IMR-90 (cell line): Measurements from ENCODE around the gene CYBRD1. TPM values are rescaled to one million over a fixed set of nuclear protein-coding genes. Genes with fewer than 3 reads are reported as not detected.

Source experiments
- ATAC-seq: fragments of 200-7000 bp; cut with Tn5 transposase; 2 replicates; pipeline ENCODE4 v1.9.1; 2020; ENCODE audit warnings: low read depth, mild to moderate bottlenecking, moderate library complexity
- BruUV-seq: library from RNA; stranded (reverse); fragments of 400-500 nt; replicated peaks from 2 replicates; lab custom pipeline; 2021; lab: Mats Ljungman, UMichigan
- CTCF ChIA-PET: fragments of 300-600 bp; formaldehyde crosslinking; extraction: SDS; loops from one replicate; lab custom pipeline; 2021; ENCODE audit warnings: antibody characterized with exemption; lab: Yijun Ruan, JAX
- POLR2A ChIA-PET: fragments of 300-600 bp; sonication (Branson Sonifier 250); formaldehyde crosslinking; loops from one replicate; lab custom pipeline; 2022; ENCODE audit warnings: antibody characterized with exemption; ENCODE audit not compliant: unreplicated experiment; lab: Charles Lee
- DNase-seq: peaks from one replicate; pipeline ENCODE4 v3.0.0; 2013
- H2AFZ ChIP-seq: replicated peaks from 2 replicates; pipeline ENCODE3; 2013; ENCODE audit warnings: low read length, mild to moderate bottlenecking; ENCODE audit not compliant: poor library complexity
- H2AK5ac ChIP-seq: 2 replicates; pipeline ENCODE4 v1.6.1; 2013; ENCODE audit warnings: low read depth, low read length, inconsistent platforms
- H2AK9ac ChIP-seq: replicated peaks from 2 replicates; pipeline ENCODE3; 2013; ENCODE audit warnings: mild to moderate bottlenecking, low read depth, low read length, moderate library complexity; ENCODE audit not compliant: poor library complexity
- H2BK120ac ChIP-seq: 2 replicates; pipeline ENCODE4 v1.6.1; 2013; ENCODE audit warnings: low read depth, low read length, inconsistent platforms
- H2BK15ac ChIP-seq: 3 replicates; pipeline ENCODE4 v1.6.1; 2013; ENCODE audit warnings: low read depth, low read length, inconsistent platforms
- H2BK20ac ChIP-seq: 2 replicates; pipeline ENCODE4 v1.6.1; 2013; ENCODE audit warnings: low read depth, mild to moderate bottlenecking, inconsistent platforms, low read length, moderate library complexity
- H2BK5ac ChIP-seq: 2 replicates; pipeline ENCODE4 v1.6.1; 2013; ENCODE audit warnings: mild to moderate bottlenecking, low read depth, low read length, inconsistent platforms; ENCODE audit not compliant: poor library complexity, severe bottlenecking
- H3K14ac ChIP-seq: replicated peaks from 2 replicates; pipeline ENCODE4 v1.6.1; 2013; ENCODE audit warnings: low read depth, low read length, inconsistent platforms
- H3K18ac ChIP-seq: 2 replicates; pipeline ENCODE4 v1.6.1; 2013; ENCODE audit warnings: low read depth, low read length, control low read depth
- H3K23ac ChIP-seq: 2 replicates; pipeline ENCODE4 v1.6.1; 2013; ENCODE audit warnings: low read depth, low read length, inconsistent platforms
- H3K27ac ChIP-seq: 2 replicates; pipeline ENCODE4 v1.5.1; 2013; ENCODE audit warnings: mild to moderate bottlenecking, control low read depth, low read length; ENCODE audit not compliant: insufficient read depth
- H3K27me3 ChIP-seq: 2 replicates; pipeline ENCODE4 v1.6.1; 2013; ENCODE audit warnings: low read length; ENCODE audit not compliant: control insufficient read depth, insufficient read depth
- H3K36me3 ChIP-seq: 2 replicates; pipeline ENCODE4 v1.6.1; 2013; ENCODE audit warnings: low read length, mixed read lengths; ENCODE audit not compliant: control insufficient read depth, insufficient read depth
- H3K4ac ChIP-seq: 2 replicates; pipeline ENCODE4 v1.6.1; 2013; ENCODE audit warnings: low read depth, low read length, inconsistent platforms
- H3K4me1 ChIP-seq: 2 replicates; pipeline ENCODE4 v1.6.1; 2013; ENCODE audit warnings: low read length, mixed read lengths; ENCODE audit not compliant: control insufficient read depth, insufficient read depth
- H3K4me2 ChIP-seq: 2 replicates; pipeline ENCODE4 v1.6.1; 2013; ENCODE audit warnings: low read depth, mild to moderate bottlenecking, control low read depth, low read length, moderate library complexity
- H3K4me3 ChIP-seq: 2 replicates; pipeline ENCODE4 v1.5.1; 2013; ENCODE audit warnings: low read depth, mild to moderate bottlenecking, control low read depth, low read length, moderate library complexity; ENCODE audit not compliant: insufficient read depth
- H3K56ac ChIP-seq: 2 replicates; pipeline ENCODE4 v1.6.1; 2013; ENCODE audit warnings: low read length, inconsistent platforms; ENCODE audit not compliant: insufficient read depth; ENCODE audit errors: extremely low read depth
- H3K79me1 ChIP-seq, 2 experiments: 2 replicates each; pipeline ENCODE4 v1.6.1; 2013; ENCODE audit warnings: low read length in 2 of 2, inconsistent platforms in 1 of 2, low read depth in 1 of 2
- H3K9ac ChIP-seq: 2 replicates; pipeline ENCODE4 v1.6.1; 2013; ENCODE audit warnings: low read depth, low read length, control low read depth
- H3K9me1 ChIP-seq: 2 replicates; pipeline ENCODE4 v1.6.1; 2013; ENCODE audit warnings: low read length, inconsistent platforms; ENCODE audit not compliant: insufficient read depth
- H3K9me3 ChIP-seq: 2 replicates; pipeline ENCODE4 v1.6.1; 2013; ENCODE audit warnings: low read length; ENCODE audit not compliant: control insufficient read depth, insufficient read depth
- H4K20me1 ChIP-seq: 2 replicates; pipeline ENCODE4 v1.6.1; 2013; ENCODE audit warnings: low read length, inconsistent platforms; ENCODE audit not compliant: insufficient read depth
- H4K5ac ChIP-seq: 2 replicates; pipeline ENCODE4 v1.6.1; 2013; ENCODE audit warnings: mild to moderate bottlenecking, low read depth, low read length, control low read depth
- H4K8ac ChIP-seq, 2 experiments: 2 replicates each; pipeline ENCODE4 v1.6.1; 2013; ENCODE audit warnings: low read depth in 2 of 2, low read length in 2 of 2, control low read depth in 1 of 2, inconsistent platforms in 1 of 2
- H4K91ac ChIP-seq: 2 replicates; pipeline ENCODE4 v1.6.1; 2013; ENCODE audit warnings: low read depth, low read length, inconsistent platforms; ENCODE audit not compliant: insufficient read depth
- BHLHE40 ChIP-seq: fragments of 150-350 bp; IDR thresholded peaks from 2 replicates; pipeline ENCODE4 v1.6.1; 2016; ENCODE audit warnings: mild to moderate bottlenecking, low read depth, low read length
- CEBPB ChIP-seq: IDR thresholded peaks from 2 replicates; pipeline ENCODE4 v1.6.1; 2012; ENCODE audit warnings: low read depth, low read length, improper control_type of control experiment
- CHD1 ChIP-seq: IDR thresholded peaks from 2 replicates; pipeline ENCODE4 v1.6.1; 2012; ENCODE audit warnings: low read depth, low read length, improper control_type of control experiment
- FOS ChIP-seq: fragments of 150-350 bp; IDR thresholded peaks from 2 replicates; pipeline ENCODE4 v1.6.1; 2016; ENCODE audit warnings: low read depth, low read length
- MAFK ChIP-seq: IDR thresholded peaks from 2 replicates; pipeline ENCODE4 v1.6.1; 2012; ENCODE audit warnings: low read depth, low read length, improper control_type of control experiment
- MAZ ChIP-seq: IDR thresholded peaks from 2 replicates; pipeline ENCODE4 v1.6.1; 2012; ENCODE audit warnings: low read depth, mild to moderate bottlenecking, low read length, improper control_type of control experiment, moderate library complexity, borderline replicate concordance
- MXI1 ChIP-seq: IDR thresholded peaks from 2 replicates; pipeline ENCODE4 v1.6.1; 2012; ENCODE audit warnings: low read depth, mild to moderate bottlenecking, low read length, moderate library complexity, borderline replicate concordance
- NFE2L2 ChIP-seq: fragments of 150-350 bp; IDR thresholded peaks from 2 replicates; pipeline ENCODE4 v1.6.1; 2016; ENCODE audit warnings: low read depth, mild to moderate bottlenecking, low read length
- POLR2A ChIP-seq: IDR thresholded peaks from 2 replicates; pipeline ENCODE4 v1.6.1; 2012; ENCODE audit warnings: mild to moderate bottlenecking, low read depth, low read length
- RAD21 ChIP-seq: IDR thresholded peaks from 2 replicates; pipeline ENCODE4 v1.6.1; 2012; ENCODE audit warnings: low read length, improper control_type of control experiment
- RCOR1 ChIP-seq: IDR thresholded peaks from 2 replicates; pipeline ENCODE4 v1.6.1; 2012; ENCODE audit warnings: mild to moderate bottlenecking, low read length, improper control_type of control experiment; ENCODE audit not compliant: insufficient replicate concordance
- RFX5 ChIP-seq: IDR thresholded peaks from 2 replicates; pipeline ENCODE4 v1.8.0; 2012; ENCODE audit warnings: low read depth, mild to moderate bottlenecking, low read length, moderate library complexity
- SMC3 ChIP-seq: fragments of 150-350 bp; IDR thresholded peaks from 2 replicates; pipeline ENCODE4 v1.6.1; 2016; ENCODE audit warnings: low read depth, mild to moderate bottlenecking, antibody characterized with exemption, low read length, moderate library complexity
- WGBS, 2 experiments: methylation state at CpG; one replicate each; pipeline versions ENCODE4 v1.1.5 to v1.1.7; 2013; ENCODE audit warnings: missing lambda C conversion rate in 2 of 2; ENCODE audit not compliant: insufficient read length in 1 of 2; ENCODE audit errors: extremely low coverage in 2 of 2; 5-methylcytosine and 5-hydroxymethylcytosine counted together
- dilution Hi-C: fragments of 300-500 bp; cut with HindIII; formaldehyde crosslinking; loops from one replicate; pipeline ENCODE4 v1.14.3; 2018; ENCODE audit warnings: low sequenced_read_pairs; ENCODE audit not compliant: unreplicated experiment
- in situ Hi-C: fragments of 300-500 bp; cut with MboI; formaldehyde crosslinking; loops from 3 replicates; pipeline ENCODE4 v1.14.3; 2019; ENCODE audit warnings: low sequenced_read_pairs, inconsistent platforms, mixed read lengths
- intact Hi-C: fragments of 100-400 bp; cut with micrococcal nuclease; formaldehyde crosslinking; loops from 2 replicates; pipeline ENCODE4 v1.10.0; 2022
- polyA plus RNA-seq, 3 experiments: library from polyadenylated mRNA; depleted of rRNA; stranded (reverse); fragments of >200 nt; gene quantifications; 2 replicates each; pipeline ENCODE4 v1.2.3, GENCODE V29; 2012; ENCODE audit warnings: low replicate concordance in 1 of 3
- total RNA-seq: library from RNA; depleted of rRNA; stranded (reverse); fragments of >200 nt; gene quantifications from 2 replicates; pipeline ENCODE4 v1.2.3, GENCODE V29; 2012
- TF ChIP-seq, protein P1 (sequence below): fragments of 150-350 bp; IDR thresholded peaks from 2 replicates; pipeline ENCODE4 v1.6.1; 2017; ENCODE audit warnings: mild to moderate bottlenecking, antibody characterized with exemption, low read length, low read depth
- TF ChIP-seq, protein P2 (sequence below): conservative IDR thresholded peaks from 2 replicates; pipeline ENCODE4 v1.5.1; 2012; ENCODE audit warnings: mild to moderate bottlenecking, low read depth, low read length, improper control_type of control experiment
- TF ChIP-seq, protein P3 (sequence below): fragments of 150-350 bp; IDR thresholded peaks from 2 replicates; pipeline ENCODE4 v1.6.1; 2016; ENCODE audit warnings: low read depth, mild to moderate bottlenecking, low read length, moderate library complexity, borderline replicate concordance

CYBRD1 gene
- total and polyA plus RNA-seq, 2 of the 4 experiments (the other 2 are of a cell fraction), result 53.2 to 103 TPM

DNA sequence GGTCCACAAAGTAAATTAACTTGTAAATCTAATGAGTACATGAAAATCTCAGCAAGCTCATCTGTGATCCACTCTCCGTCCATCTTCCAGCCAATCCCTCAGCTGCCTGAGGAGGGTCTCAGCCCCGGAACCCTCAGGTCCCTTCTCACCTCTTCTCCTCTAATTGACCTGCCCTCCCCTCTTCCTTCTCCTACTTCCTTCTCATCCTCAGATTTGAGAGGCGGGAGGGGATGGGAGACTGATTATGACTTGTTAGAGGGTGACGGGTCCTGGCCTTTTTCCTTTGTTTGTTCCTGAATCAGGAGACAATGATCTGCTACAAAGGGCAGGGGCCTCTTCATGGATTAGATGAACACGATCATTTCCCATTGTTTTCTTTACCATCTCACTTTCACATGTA is 80.1 kb downstream of the CYBRD1 start:
- Histone ChIP-seq H3K36me3 (no peaks in the 10 kb centered on the region), H4K5ac (no peak overlapping the region), H3K18ac (no peak overlapping the region), H2BK120ac (no peak overlapping the region), H2AK5ac (no peak overlapping the region), H3K9me1 (no peaks in the 10 kb centered on the region), H4K8ac (no peak overlapping the region), H2BK20ac (no peak overlapping the region), H3K4ac (no peak overlapping the region), H4K20me1 (no peaks in the 10 kb centered on the region), H2AK9ac (no peak overlapping the region), H4K91ac (no peak overlapping the region), H3K4me2 (no peak overlapping the region), H3K9me3 (no peaks in the 10 kb centered on the region), H2BK15ac (no peak overlapping the region), H3K79me1 (no peaks in the 10 kb centered on the region), H3K14ac (no peak overlapping the region), H2AFZ (peak overlapping the region; percentile 53), H3K4me3 (no peak overlapping the region), H3K4me1 (no peaks in the 10 kb centered on the region), H3K56ac (no peak overlapping the region), H3K9ac (no peak overlapping the region), H3K27me3 (peaks cover 23% of the 10 kb centered on the region), H2BK5ac (no peak overlapping the region), H3K23ac (no peak overlapping the region), H3K27ac (no peak overlapping the region)
- no peak for DNase-seq
- intact Hi-C loops, result no loop called here
- ChIA-PET CTCF (no interaction called here), POLR2A (no interaction called here)
- BruUV-seq, result no TSS peak
- TF ChIP-seq RAD21, result no peak
- no peak for TF ChIP-seq MXI1
- no peak for TF ChIP-seq SMC3
- no peak for TF ChIP-seq MAFK
- no peak for TF ChIP-seq RFX5
- TF ChIP-seq RCOR1, result no peak
- TF ChIP-seq POLR2A, result no peak
- TF ChIP-seq MAZ, result no peak
- TF ChIP-seq NFE2L2, result no peak
- no peak for TF ChIP-seq FOS
- TF ChIP-seq BHLHE40, result no peak
- TF ChIP-seq, protein P1, sequence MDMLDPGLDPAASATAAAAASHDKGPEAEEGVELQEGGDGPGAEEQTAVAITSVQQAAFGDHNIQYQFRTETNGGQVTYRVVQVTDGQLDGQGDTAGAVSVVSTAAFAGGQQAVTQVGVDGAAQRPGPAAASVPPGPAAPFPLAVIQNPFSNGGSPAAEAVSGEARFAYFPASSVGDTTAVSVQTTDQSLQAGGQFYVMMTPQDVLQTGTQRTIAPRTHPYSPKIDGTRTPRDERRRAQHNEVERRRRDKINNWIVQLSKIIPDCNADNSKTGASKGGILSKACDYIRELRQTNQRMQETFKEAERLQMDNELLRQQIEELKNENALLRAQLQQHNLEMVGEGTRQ, result no peak
- TF ChIP-seq CHD1, result no peak
- TF ChIP-seq CEBPB, result no peak
- TF ChIP-seq, protein P2, sequence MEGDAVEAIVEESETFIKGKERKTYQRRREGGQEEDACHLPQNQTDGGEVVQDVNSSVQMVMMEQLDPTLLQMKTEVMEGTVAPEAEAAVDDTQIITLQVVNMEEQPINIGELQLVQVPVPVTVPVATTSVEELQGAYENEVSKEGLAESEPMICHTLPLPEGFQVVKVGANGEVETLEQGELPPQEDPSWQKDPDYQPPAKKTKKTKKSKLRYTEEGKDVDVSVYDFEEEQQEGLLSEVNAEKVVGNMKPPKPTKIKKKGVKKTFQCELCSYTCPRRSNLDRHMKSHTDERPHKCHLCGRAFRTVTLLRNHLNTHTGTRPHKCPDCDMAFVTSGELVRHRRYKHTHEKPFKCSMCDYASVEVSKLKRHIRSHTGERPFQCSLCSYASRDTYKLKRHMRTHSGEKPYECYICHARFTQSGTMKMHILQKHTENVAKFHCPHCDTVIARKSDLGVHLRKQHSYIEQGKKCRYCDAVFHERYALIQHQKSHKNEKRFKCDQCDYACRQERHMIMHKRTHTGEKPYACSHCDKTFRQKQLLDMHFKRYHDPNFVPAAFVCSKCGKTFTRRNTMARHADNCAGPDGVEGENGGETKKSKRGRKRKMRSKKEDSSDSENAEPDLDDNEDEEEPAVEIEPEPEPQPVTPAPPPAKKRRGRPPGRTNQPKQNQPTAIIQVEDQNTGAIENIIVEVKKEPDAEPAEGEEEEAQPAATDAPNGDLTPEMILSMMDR, result no peak
- TF ChIP-seq, protein P3, sequence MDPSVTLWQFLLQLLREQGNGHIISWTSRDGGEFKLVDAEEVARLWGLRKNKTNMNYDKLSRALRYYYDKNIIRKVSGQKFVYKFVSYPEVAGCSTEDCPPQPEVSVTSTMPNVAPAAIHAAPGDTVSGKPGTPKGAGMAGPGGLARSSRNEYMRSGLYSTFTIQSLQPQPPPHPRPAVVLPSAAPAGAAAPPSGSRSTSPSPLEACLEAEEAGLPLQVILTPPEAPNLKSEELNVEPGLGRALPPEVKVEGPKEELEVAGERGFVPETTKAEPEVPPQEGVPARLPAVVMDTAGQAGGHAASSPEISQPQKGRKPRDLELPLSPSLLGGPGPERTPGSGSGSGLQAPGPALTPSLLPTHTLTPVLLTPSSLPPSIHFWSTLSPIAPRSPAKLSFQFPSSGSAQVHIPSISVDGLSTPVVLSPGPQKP, result no peak
- dilution Hi-C loops, result no loop called here
- ATAC-seq, result no peak
- WGBS, 2 experiments, result no CpG with 5 or more reads among the region's 5 CpGs
- in situ Hi-C loops, result no loop called here
